ENCODE measurements around the gene HSPBP1. TPM values are rescaled to one million over a fixed set of nuclear protein-coding genes. Genes with fewer than 3 reads are reported as not detected.

HSPBP1 gene
- polyA plus RNA-seq, 3 donors = 12.3 to 17.0 (median 15.3) TPM

DNA sequence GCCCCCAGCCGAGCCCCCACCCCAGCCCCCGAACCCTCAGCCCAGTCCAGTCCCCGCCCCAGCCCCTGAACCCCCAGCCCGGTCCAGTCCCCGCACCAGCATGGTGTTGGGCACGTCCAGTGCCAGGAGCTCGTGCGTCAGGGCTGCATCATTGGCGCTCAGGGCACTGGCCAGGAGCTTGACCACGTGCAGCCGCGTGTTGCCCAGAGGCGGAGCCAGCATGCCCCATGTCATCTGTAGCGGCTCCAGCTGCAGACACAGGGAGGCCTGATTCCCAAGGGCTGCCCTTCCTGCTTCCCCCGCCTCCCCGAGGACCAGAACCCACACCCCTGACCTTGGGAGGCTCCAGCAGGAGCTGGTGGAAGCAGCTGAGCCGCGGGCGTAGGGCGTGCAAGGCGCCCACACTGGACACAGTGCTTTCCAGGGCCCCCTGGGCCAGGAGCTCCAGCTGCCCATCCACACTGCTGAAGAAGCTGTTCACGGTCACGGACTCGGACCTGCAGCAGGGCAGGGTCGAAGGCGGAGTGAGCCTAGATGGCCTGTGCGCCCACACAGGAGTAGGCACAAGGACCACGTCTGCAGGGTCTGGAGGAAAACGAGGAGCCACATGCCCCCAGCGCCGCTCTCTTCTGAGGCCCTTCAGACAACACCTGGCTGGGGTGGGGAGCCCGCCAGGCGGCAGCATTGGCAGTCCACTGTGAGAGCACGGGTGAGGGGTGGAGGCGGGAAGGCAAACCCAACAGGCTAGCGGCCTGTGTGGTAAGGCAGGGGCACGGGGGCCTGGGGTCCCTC, 38.6 kb downstream of the HSPBP1 start:
- DNase-seq = no peak

DNA sequence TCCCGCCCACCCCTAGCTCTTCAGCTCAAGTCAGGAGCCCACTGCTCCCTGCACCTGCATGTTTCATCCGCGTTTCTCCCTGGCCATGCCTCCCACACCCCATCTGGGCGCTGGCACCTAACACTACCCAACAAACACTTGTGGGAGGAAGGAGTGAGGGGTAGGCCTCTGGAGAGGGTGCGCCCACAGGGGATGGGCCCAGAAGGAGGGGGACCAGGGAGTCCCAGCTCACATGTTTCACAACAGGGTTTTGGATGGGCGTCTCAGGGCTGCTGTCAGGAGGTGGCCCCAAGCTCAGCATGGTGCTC, 39.2 kb downstream of the HSPBP1 start:
- Histone ChIP-seq H3K4me2 (replicated peaks; ENCODE audit: extremely low read depth, low read length, poor library complexity, severe bottlenecking) (no peak overlapping the region), H3K9me3 (replicated peaks in 1 of 2; ENCODE audit: control insufficient read depth in 1 of 2, insufficient read depth in 1 of 2, low read length in 2 of 2) (no peaks in the 10 kb centered on the region), H3K36me3 (replicated peaks in 1 of 2; ENCODE audit: control insufficient read depth in 1 of 2, insufficient read depth in 2 of 2, low read length in 2 of 2) (peaks cover 90 to 99% of the 10 kb centered on the region in 2 donors), H3K27ac (ENCODE audit: low read depth in 1 of 2, low read length in 2 of 2) (no peak overlapping the region), H3K4me3 (replicated peaks in 1 of 3; ENCODE audit: low read depth in 2 of 3, low read length in 3 of 3) (no peak overlapping the region), H3K4me1 (ENCODE audit: control insufficient read depth in 1 of 2, insufficient read depth in 2 of 2, low read length in 2 of 2) (no peaks in the 10 kb centered on the region), H3K9ac (ENCODE audit: insufficient read depth, low read length, poor library complexity, severe bottlenecking) (no peak overlapping the region), H3K27me3 (ENCODE audit: control insufficient read depth in 2 of 2, insufficient read depth in 2 of 2, low read length in 2 of 2) (no peaks in the 10 kb centered on the region), H4K20me1 (ENCODE audit: insufficient read depth, low read length) (peaks cover 99% of the 10 kb centered on the region), H3K79me2 (ENCODE audit: insufficient read depth, low read length) (peaks cover 42% of the 10 kb centered on the region), H2AFZ (ENCODE audit: insufficient read depth, low read depth, low read length, poor library complexity, severe bottlenecking) (no peak overlapping the region)
- Mint-ChIP-seq H3K36me3 (peaks cover 82 to 96% of the 10 kb centered on the region in 2 donors), H3K27ac (peak overlapping the region in 3 of 7 donors; percentile 33 to 66 (median 59)), H3K9me3 (peaks cover 0 to 3% (median 0%) of the 10 kb centered on the region in 7 donors), H3K4me1 (no peaks in the 10 kb centered on the region), H3K27me3 (ENCODE audit: low read depth in 3 of 3) (peaks cover 0 to 4% (median 0%) of the 10 kb centered on the region in 3 donors), H3K4me3 (no peak overlapping the region)
- intact Hi-C loops (cut with micrococcal nuclease) = no loop called here
- no peak for DNase-seq
- 57% methylated on average over 1 of the region's 6 CpGs for WGBS (ENCODE audit: insufficient coverage)
- TF ChIP-seq CTCF (IDR thresholded peaks at IDR 0.05) = no peak

More for the DNA sequence above, 38.6 kb downstream of the HSPBP1 start:
- Histone ChIP-seq H3K4me3 (replicated peaks in 1 of 3; ENCODE audit: low read depth in 2 of 3, low read length in 3 of 3) (no peak overlapping the region), H4K20me1 (ENCODE audit: insufficient read depth, low read length) (peaks cover 99% of the 10 kb centered on the region), H3K36me3 (replicated peaks in 1 of 2; ENCODE audit: control insufficient read depth in 1 of 2, insufficient read depth in 2 of 2, low read length in 2 of 2) (peaks cover 89 to 99% of the 10 kb centered on the region in 2 donors), H3K9ac (ENCODE audit: insufficient read depth, low read length, poor library complexity, severe bottlenecking) (no peak overlapping the region), H3K79me2 (ENCODE audit: insufficient read depth, low read length) (peaks cover 46% of the 10 kb centered on the region), H3K4me1 (ENCODE audit: control insufficient read depth in 1 of 2, insufficient read depth in 2 of 2, low read length in 2 of 2) (no peaks in the 10 kb centered on the region), H3K27me3 (ENCODE audit: control insufficient read depth in 2 of 2, insufficient read depth in 2 of 2, low read length in 2 of 2) (no peaks in the 10 kb centered on the region), H3K9me3 (replicated peaks in 1 of 2; ENCODE audit: control insufficient read depth in 1 of 2, insufficient read depth in 1 of 2, low read length in 2 of 2) (no peaks in the 10 kb centered on the region), H3K4me2 (replicated peaks; ENCODE audit: extremely low read depth, low read length, poor library complexity, severe bottlenecking) (no peak overlapping the region), H2AFZ (ENCODE audit: insufficient read depth, low read depth, low read length, poor library complexity, severe bottlenecking) (no peak overlapping the region), H3K27ac (ENCODE audit: low read depth in 1 of 2, low read length in 2 of 2) (no peak overlapping the region)
- TF ChIP-seq CTCF (IDR thresholded peaks at IDR 0.05) = no peak
- H3K36me3 Mint-ChIP-seq = peaks cover 81 to 96% of the 10 kb centered on the region in 2 donors
- peaks cover 0 to 3% (median 0%) of the 10 kb centered on the region in 7 donors for H3K9me3 Mint-ChIP-seq
- peaks cover 0 to 2% (median 2%) of the 10 kb centered on the region in 3 donors for H3K27me3 Mint-ChIP-seq (ENCODE audit: low read depth in 3 of 3)
- no peak overlapping the region for H3K4me3 Mint-ChIP-seq
- H3K27ac Mint-ChIP-seq = no peak overlapping the region
- H3K4me1 Mint-ChIP-seq = no peaks in the 10 kb centered on the region
- WGBS (ENCODE audit: insufficient coverage) = 97% methylated on average over 35 of the region's 37 CpGs
- intact Hi-C loops (cut with micrococcal nuclease) = no loop called here
